Activated T-helper 17 cell treated with anti-CD3 and anti-CD28 coated beads, Interleukin-2, amount 50 U/mL, for 72 hours (primary cell): ENCODE measurements around the gene AAR2. TPM values are rescaled to one million over a fixed set of nuclear protein-coding genes. Genes with fewer than 3 reads are reported as not detected.

ENCODE experiments used
- ATAC-seq: fragments of 150-1000 bp; cut with Tn5 transposase; replicated peaks from 2 replicates; pipeline ENCODE4 v1.10.0; 2021; ENCODE audit warnings: mild to moderate bottlenecking, moderate library complexity
- H3K27ac Mint-ChIP-seq: one replicate; pipeline ENCODE4 v1.8.0; 2022; ENCODE audit warnings: mixed read lengths
- H3K27me3 Mint-ChIP-seq: one replicate; pipeline ENCODE4 v1.8.0; 2022; ENCODE audit warnings: mixed read lengths
- H3K36me3 Mint-ChIP-seq: one replicate; pipeline ENCODE4 v1.8.0; 2022; ENCODE audit warnings: low read depth, mild to moderate bottlenecking, mixed read lengths
- H3K4me1 Mint-ChIP-seq: one replicate; pipeline ENCODE4 v1.8.0; 2022; ENCODE audit warnings: mixed read lengths
- H3K4me3 Mint-ChIP-seq: one replicate; pipeline ENCODE4 v1.8.0; 2022; ENCODE audit warnings: mild to moderate bottlenecking, mixed read lengths
- H3K9me3 Mint-ChIP-seq: one replicate; pipeline ENCODE4 v1.8.0; 2022; ENCODE audit warnings: mixed read lengths
- total RNA-seq, 2 donors: library from RNA; stranded (reverse); gene quantifications; one replicate each; pipeline ENCODE4 v1.2.3, GENCODE V29; 2022

AAR2 gene
- 10 to 100 TPM; 15.3 to 20.6 TPM for total RNA-seq

GRCh38 chr20:36235892-36236785 lies at the start of gene AAR2:
TSS of gene AAR2 (plus strand) at chr20:36236478. CDS start at chr20:36239869, 3,391 bp downstream.
- peaks cover 39% of the 10 kb centered on the region for H3K36me3 Mint-ChIP-seq
- H3K27me3 Mint-ChIP-seq, result no peaks in the 10 kb centered on the region

GRCh38 chr20:36193977-36194712 lies 42.1 kb upstream of the AAR2 start:
- Mint-ChIP-seq H3K4me1 (no peaks in the 10 kb centered on the region), H3K4me3 (no peak overlapping the region), H3K27me3 (peaks cover 22% of the 10 kb centered on the region), H3K9me3 (no peaks in the 10 kb centered on the region), H3K36me3 (no peaks in the 10 kb centered on the region), H3K27ac (no peak overlapping the region)
- ATAC-seq, result no peak

More at GRCh38 chr20:36235892-36236785, at the start of gene AAR2:
- Mint-ChIP-seq H3K9me3 (no peaks in the 10 kb centered on the region), H3K4me1 (peaks cover 16% of the 10 kb centered on the region), H3K4me3 (peak within 1 kb of the TSS; percentile 85), H3K27ac (peak within 1 kb of the TSS; percentile 92)
- ATAC-seq, result peak; percentile 97

- Mint-ChIP-seq H3K4me3 (no peak overlapping the region), H3K36me3 (no peaks in the 10 kb centered on the region), H3K4me1 (no peaks in the 10 kb centered on the region), H3K9me3 (no peaks in the 10 kb centered on the region), H3K27ac (no peak overlapping the region), H3K27me3 (peaks cover 24% of the 10 kb centered on the region)
- ATAC-seq, result no peak
These were observed 39.6 kb upstream of the AAR2 start for GRCh38 chr20:36196676-36197075.

GRCh38 chr20:36197271-36197670 lies 39.0 kb upstream of the AAR2 start:
- Mint-ChIP-seq H3K27ac (no peak overlapping the region), H3K27me3 (peaks cover 24% of the 10 kb centered on the region), H3K9me3 (no peaks in the 10 kb centered on the region), H3K36me3 (no peaks in the 10 kb centered on the region), H3K4me1 (no peaks in the 10 kb centered on the region), H3K4me3 (no peak overlapping the region)
- no peak for ATAC-seq

GRCh38 chr20:36199345-36200257 lies 36.7 kb upstream of the AAR2 start:
- peak; percentile 72 for ATAC-seq
- Mint-ChIP-seq H3K4me3 (no peak overlapping the region), H3K27ac (no peak overlapping the region), H3K9me3 (no peaks in the 10 kb centered on the region), H3K27me3 (peaks cover 24% of the 10 kb centered on the region), H3K36me3 (no peaks in the 10 kb centered on the region), H3K4me1 (peaks cover 4% of the 10 kb centered on the region)

GRCh38 chr20:36200451-36200850 lies 35.8 kb upstream of the AAR2 start:
- no peak for ATAC-seq
- Mint-ChIP-seq H3K36me3 (no peaks in the 10 kb centered on the region), H3K27me3 (peaks cover 19% of the 10 kb centered on the region), H3K27ac (no peak overlapping the region), H3K9me3 (no peaks in the 10 kb centered on the region), H3K4me1 (peaks cover 4% of the 10 kb centered on the region), H3K4me3 (no peak overlapping the region)

GRCh38 chr20:36201198-36201597 lies 35.1 kb upstream of the AAR2 start:
- Mint-ChIP-seq H3K4me3 (no peak overlapping the region), H3K9me3 (no peaks in the 10 kb centered on the region), H3K27me3 (peaks cover 13% of the 10 kb centered on the region), H3K36me3 (no peaks in the 10 kb centered on the region), H3K27ac (no peak overlapping the region), H3K4me1 (peaks cover 4% of the 10 kb centered on the region)
- ATAC-seq, result no peak

GRCh38 chr20:36202891-36203338 lies 33.4 kb upstream of the AAR2 start:
- no peaks in the 10 kb centered on the region for H3K9me3 Mint-ChIP-seq
- peaks cover 4% of the 10 kb centered on the region for H3K4me1 Mint-ChIP-seq
- peaks cover 6% of the 10 kb centered on the region for H3K27me3 Mint-ChIP-seq
- peak overlapping the region; percentile 21 for H3K4me3 Mint-ChIP-seq
- H3K36me3 Mint-ChIP-seq, result no peaks in the 10 kb centered on the region
- peak; percentile 82 for ATAC-seq
- H3K27ac Mint-ChIP-seq, result no peak overlapping the region

- Mint-ChIP-seq H3K4me1 (peaks cover 4% of the 10 kb centered on the region), H3K27me3 (peaks cover 3% of the 10 kb centered on the region), H3K27ac (no peak overlapping the region), H3K36me3 (no peaks in the 10 kb centered on the region), H3K4me3 (no peak overlapping the region), H3K9me3 (no peaks in the 10 kb centered on the region)
- no peak for ATAC-seq
These were observed 32.4 kb upstream of the AAR2 start for GRCh38 chr20:36203861-36204260.

- Mint-ChIP-seq H3K9me3 (no peaks in the 10 kb centered on the region), H3K27ac (no peak overlapping the region), H3K4me1 (peaks cover 4% of the 10 kb centered on the region), H3K4me3 (no peak overlapping the region), H3K36me3 (no peaks in the 10 kb centered on the region), H3K27me3 (peaks cover 4% of the 10 kb centered on the region)
- no peak for ATAC-seq
These were observed 31.3 kb upstream of the AAR2 start for GRCh38 chr20:36205026-36205425.

GRCh38 chr20:36206068-36206467 lies 30.2 kb upstream of the AAR2 start:
- Mint-ChIP-seq H3K36me3 (no peaks in the 10 kb centered on the region), H3K27ac (no peak overlapping the region), H3K9me3 (no peaks in the 10 kb centered on the region), H3K4me1 (peaks cover 4% of the 10 kb centered on the region), H3K4me3 (no peak overlapping the region), H3K27me3 (peaks cover 8% of the 10 kb centered on the region)
- ATAC-seq, result no peak

- H3K27ac Mint-ChIP-seq, result no peak overlapping the region
- H3K27me3 Mint-ChIP-seq, result peaks cover 8% of the 10 kb centered on the region
- H3K4me1 Mint-ChIP-seq, result peaks cover 4% of the 10 kb centered on the region
- H3K4me3 Mint-ChIP-seq, result no peak overlapping the region
- no peaks in the 10 kb centered on the region for H3K36me3 Mint-ChIP-seq
- no peak for ATAC-seq
- H3K9me3 Mint-ChIP-seq, result no peaks in the 10 kb centered on the region
These were observed 29.6 kb upstream of the AAR2 start for GRCh38 chr20:36206641-36207040.

- Mint-ChIP-seq H3K4me1 (peaks cover 4% of the 10 kb centered on the region), H3K36me3 (no peaks in the 10 kb centered on the region), H3K27me3 (peaks cover 8% of the 10 kb centered on the region), H3K9me3 (no peaks in the 10 kb centered on the region), H3K4me3 (no peak overlapping the region), H3K27ac (no peak overlapping the region)
- no peak for ATAC-seq
These were observed 28.7 kb upstream of the AAR2 start for GRCh38 chr20:36207602-36208001.

- ATAC-seq, result no peak
- Mint-ChIP-seq H3K4me3 (no peak overlapping the region), H3K27ac (no peak overlapping the region), H3K27me3 (peaks cover 8% of the 10 kb centered on the region), H3K36me3 (no peaks in the 10 kb centered on the region), H3K9me3 (no peaks in the 10 kb centered on the region), H3K4me1 (peaks cover 1% of the 10 kb centered on the region)
These were observed 28.0 kb upstream of the AAR2 start for GRCh38 chr20:36208257-36208656.
